Epithelial cell of prostate (primary cell): ENCODE results near the gene ATRX.
"Not testable (repeated sequence)": the region's sequence is repeated elsewhere in the genome, so short reads cannot be mapped to it uniquely, and the experiment has no call there.

Experiments used
- DNase-seq: peaks from one replicate; pipeline ENCODE4 v3.0.0-alpha.2; 2011; ENCODE audit warnings: low read depth, low spot score
- H3K27ac ChIP-seq: fragments of 450-650 bp; 2 replicates; pipeline ENCODE4 v1.5.1; 2017; ENCODE audit warnings: mild to moderate bottlenecking

Gene ATRX, protein sequence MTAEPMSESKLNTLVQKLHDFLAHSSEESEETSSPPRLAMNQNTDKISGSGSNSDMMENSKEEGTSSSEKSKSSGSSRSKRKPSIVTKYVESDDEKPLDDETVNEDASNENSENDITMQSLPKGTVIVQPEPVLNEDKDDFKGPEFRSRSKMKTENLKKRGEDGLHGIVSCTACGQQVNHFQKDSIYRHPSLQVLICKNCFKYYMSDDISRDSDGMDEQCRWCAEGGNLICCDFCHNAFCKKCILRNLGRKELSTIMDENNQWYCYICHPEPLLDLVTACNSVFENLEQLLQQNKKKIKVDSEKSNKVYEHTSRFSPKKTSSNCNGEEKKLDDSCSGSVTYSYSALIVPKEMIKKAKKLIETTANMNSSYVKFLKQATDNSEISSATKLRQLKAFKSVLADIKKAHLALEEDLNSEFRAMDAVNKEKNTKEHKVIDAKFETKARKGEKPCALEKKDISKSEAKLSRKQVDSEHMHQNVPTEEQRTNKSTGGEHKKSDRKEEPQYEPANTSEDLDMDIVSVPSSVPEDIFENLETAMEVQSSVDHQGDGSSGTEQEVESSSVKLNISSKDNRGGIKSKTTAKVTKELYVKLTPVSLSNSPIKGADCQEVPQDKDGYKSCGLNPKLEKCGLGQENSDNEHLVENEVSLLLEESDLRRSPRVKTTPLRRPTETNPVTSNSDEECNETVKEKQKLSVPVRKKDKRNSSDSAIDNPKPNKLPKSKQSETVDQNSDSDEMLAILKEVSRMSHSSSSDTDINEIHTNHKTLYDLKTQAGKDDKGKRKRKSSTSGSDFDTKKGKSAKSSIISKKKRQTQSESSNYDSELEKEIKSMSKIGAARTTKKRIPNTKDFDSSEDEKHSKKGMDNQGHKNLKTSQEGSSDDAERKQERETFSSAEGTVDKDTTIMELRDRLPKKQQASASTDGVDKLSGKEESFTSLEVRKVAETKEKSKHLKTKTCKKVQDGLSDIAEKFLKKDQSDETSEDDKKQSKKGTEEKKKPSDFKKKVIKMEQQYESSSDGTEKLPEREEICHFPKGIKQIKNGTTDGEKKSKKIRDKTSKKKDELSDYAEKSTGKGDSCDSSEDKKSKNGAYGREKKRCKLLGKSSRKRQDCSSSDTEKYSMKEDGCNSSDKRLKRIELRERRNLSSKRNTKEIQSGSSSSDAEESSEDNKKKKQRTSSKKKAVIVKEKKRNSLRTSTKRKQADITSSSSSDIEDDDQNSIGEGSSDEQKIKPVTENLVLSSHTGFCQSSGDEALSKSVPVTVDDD (N-terminal part only)

DNA sequence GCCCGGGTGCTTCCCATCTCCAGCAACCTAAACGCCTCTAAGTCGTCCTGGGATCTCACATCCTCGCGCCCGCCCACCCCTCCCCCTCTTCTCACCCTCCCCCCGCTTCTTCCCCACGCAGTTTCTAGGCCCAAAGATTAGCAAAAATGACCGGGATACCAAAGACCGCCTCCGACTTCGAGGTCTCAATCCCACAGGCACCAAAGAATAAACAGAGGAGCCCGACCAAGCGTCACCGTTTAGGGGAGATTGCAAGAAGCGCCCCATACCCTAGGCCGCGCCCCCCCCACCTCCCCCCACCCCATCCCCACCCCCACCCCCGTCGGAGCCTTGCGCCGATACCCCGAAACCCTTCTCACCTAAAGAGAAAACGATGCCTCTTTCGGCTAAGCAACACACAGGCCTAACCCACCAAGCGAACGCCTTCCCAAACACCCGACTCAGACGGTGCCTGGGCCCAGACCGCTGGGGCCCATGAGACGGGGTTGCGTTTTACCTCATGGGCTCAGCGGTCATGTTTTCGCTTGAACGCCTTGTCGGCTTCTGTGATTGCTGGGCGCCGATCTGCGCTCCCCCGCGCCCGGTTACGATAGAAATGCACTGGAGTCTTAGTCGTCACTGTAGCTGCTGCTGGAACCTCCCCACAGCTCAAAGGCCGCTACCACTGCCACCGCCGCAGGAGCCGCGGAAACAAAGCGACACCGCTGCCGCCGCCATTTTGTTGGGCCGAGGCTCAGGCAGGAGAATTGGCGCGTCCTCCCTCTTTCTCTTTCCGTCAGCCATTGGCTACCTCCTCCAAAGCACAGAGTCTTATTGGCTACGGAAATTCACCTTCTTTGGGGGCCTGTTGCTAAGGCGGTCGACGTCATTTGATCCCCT lies at the start of gene ATRX:
ATRX (minus strand) TSS at position 731 of the 879 bp plus-strand sequence; CDS start at position 516, 215 bp downstream.
- H3K27ac ChIP-seq: peak within 1 kb of the TSS; percentile 64
- DNase-seq: no peak

DNA sequence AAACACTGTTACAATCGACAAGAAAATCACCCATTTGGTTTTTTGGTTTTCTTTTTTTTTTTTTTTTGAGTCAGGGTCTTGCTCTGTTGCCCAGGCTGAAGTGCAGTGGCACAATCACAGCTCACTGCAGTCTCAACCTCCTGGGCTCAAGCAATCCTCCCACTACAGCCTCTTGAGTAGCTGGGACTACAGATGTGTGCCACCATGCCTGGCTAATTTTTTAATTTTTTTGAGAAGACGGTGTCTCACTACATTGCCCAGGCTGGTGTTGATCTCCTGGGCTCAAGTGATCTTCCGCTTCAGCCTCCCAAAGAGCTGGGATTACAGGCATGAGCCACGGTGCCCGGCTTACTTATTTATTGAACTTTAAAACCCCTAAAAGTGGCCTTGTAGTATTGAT lies 45.5 kb upstream of the ATRX start:
- not testable (repeated sequence) for H3K27ac ChIP-seq, DNase-seq

DNA sequence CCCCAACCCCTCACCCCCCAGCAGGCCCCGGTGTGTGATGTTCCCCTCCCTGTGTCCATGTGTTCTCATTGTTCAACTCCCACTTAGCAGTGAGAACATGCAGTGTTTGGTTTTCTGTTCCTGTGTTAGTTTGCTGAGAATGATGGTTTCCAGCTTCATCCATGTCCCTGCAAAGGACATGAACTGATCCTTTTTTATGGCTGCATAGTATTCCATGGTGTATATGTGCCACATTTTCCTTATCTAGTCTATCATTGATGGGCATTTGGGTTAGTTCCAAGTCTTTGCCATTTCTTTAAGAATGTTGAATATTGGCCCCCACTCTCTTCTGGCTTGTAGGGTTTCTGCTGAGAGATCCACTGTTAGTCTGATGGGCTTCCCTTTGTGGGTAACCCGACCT lies 36.0 kb upstream of the ATRX start:
- not testable (repeated sequence) for DNase-seq, H3K27ac ChIP-seq

DNA sequence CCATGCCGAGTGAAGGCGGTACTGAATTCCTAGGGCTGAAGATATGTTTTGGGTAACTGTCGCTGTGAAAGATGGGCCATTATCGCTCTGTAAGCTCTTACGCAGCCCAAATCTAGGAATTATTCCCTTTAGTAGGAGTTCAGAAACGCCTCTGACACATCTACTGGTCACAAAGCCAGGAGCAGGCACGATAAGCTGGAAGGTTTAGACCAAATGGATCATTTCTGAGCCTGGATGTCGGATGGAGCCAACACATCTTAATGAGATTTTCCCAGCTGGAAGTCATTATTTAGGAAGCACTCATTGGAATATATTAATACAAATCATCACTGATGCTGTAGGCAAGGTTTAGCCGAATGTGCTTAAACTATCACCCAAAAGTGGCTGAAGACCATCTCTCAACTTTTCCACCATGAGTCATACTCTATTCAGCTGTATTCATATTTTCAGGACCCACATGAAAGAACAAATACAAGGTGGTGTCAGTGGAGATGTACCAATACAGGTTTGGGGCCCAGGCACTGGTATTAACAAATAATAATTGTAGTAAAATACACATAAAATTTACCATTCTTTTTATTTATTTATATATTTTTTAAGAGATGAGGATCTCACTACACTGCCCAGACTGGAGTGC lies 34.2 kb upstream of the ATRX start:
- DNase-seq: no peak
- no peak overlapping the region for H3K27ac ChIP-seq

DNA sequence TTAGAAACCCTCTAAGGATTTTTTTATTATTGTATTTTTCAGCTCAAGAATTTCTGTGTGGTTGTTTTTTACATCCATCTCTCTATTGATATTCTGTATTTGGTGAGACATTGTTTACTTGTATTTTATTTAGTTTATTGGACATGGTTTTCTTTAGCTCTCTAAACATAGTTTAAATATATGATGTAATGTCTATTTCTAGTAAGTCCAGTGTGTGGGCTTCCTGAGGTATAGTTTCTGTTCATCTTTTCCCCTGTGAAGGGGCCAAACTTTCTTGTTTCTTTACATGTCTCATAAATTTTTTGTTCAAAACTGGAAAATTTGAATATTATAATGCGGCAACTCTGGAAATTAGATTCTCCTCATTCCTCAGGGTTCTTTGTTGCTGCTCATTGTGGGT lies 28.2 kb upstream of the ATRX start:
- DNase-seq: no peak
- no peak overlapping the region for H3K27ac ChIP-seq

DNA sequence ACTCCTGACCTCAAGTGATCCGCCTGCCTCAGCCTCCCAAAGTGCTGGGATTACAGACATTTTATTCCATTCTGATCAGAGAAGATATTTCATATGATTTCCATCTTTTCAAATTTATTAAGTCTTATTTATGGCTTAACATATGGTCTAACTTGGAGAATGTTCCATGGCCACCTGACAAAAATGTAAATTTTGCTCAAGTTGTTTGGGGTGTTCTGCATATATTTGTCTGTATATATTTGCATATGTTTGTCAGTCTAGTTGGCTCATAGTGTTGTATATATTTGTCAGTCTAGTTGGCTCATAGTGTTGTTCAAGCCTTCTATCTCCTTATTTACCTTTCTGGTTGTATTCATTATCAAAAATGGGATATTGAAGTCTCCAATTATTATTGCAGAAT lies 16.2 kb upstream of the ATRX start:
- H3K27ac ChIP-seq: no peak overlapping the region
- no peak for DNase-seq

DNA sequence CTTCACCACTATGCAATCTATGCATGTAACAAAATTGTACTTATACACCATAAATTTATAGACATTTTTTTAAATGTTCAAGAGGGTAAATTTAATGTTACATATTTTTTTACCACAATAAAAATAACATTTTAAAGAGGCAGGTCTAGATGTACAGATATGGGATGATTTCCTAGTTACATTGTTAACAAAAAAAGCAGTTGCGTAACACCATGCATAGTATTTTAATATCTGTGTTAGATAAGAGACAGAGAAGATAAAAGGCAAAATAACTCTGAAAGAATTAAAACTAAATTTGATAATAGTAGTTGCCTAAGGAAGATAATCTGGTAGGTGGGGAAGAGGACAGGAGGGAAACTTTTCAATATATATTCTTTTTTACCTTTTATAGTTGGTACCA lies 9.1 kb upstream of the ATRX start:
- no peak for DNase-seq
- H3K27ac ChIP-seq: no peak overlapping the region

DNA sequence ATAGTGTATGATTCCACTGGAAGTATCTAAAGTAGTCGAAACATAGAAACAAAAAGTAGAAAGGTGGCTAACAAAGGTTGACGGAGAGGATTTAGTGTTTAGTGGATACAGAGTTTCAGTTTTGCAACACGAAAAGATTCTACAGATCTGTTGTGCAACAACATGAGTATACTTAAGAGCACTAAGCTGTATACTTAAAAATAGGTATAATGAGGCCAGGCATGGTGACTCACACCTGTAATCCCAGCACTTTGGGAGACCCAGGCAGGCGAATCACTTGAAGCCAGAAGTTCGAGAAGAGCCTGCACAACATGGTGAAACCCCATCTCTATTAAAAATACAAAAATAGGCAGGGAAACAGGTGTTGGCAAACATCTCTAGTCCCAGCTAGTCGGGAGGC lies 7.9 kb upstream of the ATRX start:
- H3K27ac ChIP-seq: no peak overlapping the region
- DNase-seq: peak; percentile 14

DNA sequence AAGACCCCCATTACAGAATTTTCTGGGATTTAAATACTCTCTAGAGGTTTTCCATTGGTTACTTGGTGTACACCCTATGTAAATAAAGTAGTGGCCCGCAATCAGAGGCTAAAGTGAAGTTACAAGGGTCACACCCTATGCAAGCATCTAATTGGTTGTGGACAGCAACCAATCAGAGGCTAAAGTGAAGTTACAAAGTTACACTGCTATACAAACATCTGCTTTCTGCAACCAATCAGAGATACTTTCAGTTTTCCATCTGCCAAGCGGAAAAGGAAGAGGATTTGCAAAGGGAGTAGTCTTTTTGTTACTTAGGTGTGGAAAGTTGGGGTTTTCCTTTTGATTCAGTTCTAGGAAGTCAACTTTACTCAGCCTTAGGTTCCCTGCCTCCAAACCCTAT lies 2.0 kb upstream of the ATRX start:
- DNase-seq: no peak
- no peak overlapping the region for H3K27ac ChIP-seq

DNA sequence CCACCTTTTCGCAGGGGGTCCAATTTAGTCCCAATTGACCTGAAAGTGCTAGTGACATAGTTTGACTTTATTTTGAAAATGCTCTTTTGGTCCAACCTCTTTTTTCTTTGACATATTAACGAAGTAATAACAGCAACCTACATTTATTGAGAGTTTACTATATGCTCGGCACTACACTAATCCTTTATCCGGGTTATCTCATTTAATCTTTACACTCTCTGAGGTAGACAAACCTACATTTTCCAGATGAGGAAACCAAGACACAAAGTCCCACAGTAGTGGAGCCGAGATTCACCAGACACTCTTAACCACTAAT lies 307 bp upstream of the ATRX start:
- no peak for DNase-seq
- peak overlapping the region; percentile 64 for H3K27ac ChIP-seq

DNA sequence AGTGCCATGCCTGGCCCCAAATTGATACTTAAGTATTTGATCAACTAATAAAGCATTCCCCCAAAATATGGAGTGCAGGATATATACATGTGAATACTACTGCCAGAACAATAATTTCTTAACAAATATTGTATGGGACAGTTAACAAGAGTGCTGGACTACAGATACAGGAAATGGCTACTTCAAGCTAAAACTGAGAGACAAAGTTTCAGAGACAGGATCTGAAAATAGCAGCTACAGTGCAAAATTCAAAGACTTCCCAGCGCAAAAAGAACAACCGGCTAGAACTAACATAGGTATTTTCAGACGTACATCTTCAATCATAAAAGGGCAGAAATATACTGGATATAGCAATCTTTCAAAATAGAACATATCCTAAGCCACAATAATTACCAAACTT lies 6.3 kb downstream of the ATRX start:
- no peak overlapping the region for H3K27ac ChIP-seq

DNA sequence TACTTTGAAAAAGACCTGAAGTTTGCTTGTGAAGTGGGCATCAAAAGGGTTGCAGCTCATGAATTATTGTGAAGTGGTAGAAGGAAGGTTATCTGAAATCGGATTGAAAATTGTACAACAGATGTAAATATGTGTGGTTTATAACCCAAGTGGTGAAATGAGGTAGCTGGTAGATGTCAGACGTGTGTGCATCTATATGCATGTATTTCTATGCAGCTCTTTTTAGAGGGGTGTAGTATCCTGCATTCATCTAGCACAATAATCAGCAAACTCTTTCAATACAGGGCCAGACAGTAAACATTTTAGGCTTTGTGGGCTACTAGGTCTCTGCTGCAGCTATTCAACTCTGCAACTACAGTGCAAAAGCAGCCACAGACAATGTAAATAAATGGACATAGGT lies 9.4 kb downstream of the ATRX start:
- no peak for DNase-seq
- no peak overlapping the region for H3K27ac ChIP-seq

More for the DNA sequence above, 6.3 kb downstream of the ATRX start:
- no peak for DNase-seq

DNA sequence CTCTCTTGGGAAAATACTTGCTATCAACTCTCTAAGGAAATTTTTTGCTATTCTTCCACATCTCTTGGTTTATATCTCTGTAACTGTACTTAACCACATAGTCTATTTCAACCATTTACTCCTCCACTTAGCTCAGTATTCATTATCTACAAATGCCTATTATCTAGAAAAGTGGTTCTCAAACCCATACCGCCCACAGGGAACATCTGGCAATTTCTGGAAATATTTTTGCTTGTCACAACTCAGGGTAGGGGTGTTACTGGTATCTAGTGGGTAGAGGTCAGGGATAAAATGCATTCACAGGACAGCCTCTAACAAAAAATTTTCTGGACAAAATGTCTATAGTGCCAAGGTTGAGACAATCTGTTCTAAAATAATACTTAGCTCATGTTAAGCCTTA lies 14.4 kb downstream of the ATRX start:
- H3K27ac ChIP-seq: no peak overlapping the region
- no peak for DNase-seq

DNA sequence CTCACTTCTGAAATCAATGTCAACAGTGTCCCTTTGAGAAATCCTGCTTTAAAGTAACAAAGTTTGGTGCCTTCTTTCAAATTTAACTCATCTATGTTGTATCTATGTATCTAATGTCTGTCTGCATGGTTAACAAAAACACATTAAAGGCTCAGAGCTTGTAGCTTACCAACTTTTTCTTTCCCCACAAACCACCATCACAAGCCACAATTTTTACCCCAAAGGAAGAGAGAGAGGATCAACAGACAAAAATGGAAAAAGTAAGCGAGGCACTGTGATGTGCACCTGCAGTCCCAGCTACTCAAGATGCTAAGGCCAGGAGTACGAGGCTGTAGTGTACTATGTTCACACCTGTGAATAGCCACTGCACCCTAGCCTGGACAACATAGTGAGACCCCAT lies 17.2 kb downstream of the ATRX start:
- no peak for DNase-seq
- H3K27ac ChIP-seq: no peak overlapping the region

DNA sequence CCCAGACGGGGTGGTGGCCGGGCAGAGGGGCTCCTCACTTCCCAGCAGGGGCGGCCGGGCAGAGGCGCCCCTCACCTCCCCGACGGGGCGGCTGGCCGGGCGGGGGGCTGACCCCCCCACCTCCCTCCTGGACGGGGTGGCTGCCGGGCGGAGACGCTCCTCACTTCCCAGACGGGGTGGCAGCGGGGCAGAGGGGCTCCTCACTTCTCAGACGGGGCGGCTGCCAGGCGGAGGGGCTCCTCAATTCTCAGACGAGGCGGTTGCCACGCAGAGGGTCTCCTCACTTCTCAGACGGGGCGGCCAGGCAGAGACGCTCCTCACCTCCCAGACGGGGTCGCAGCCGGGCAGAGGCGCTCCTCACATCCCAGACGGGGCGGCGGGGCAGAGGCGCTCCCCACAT lies 19.8 kb downstream of the ATRX start:
- H3K27ac ChIP-seq, DNase-seq: not testable (repeated sequence)

DNA sequence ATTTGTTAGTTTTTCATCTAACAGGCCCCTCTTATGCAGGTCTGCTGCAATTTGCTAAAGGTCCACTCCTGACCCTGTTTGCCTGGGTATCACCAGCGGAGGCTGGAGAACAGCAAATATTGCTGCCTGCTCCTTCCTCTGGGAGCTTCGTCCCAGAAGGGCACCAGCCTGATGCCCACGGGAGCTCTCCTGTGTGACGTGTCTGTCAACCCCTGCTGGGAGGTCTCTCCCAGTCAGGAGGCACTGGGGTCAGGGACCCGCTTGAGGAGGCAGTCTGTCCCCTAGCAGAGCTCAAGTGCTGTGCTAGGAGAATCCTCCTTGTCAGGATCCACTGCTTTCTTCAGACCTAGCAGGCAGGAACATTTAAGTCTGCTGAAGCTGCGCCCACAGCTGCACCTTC lies 30.5 kb downstream of the ATRX start:
- no peak overlapping the region for H3K27ac ChIP-seq
- DNase-seq: no peak

DNA sequence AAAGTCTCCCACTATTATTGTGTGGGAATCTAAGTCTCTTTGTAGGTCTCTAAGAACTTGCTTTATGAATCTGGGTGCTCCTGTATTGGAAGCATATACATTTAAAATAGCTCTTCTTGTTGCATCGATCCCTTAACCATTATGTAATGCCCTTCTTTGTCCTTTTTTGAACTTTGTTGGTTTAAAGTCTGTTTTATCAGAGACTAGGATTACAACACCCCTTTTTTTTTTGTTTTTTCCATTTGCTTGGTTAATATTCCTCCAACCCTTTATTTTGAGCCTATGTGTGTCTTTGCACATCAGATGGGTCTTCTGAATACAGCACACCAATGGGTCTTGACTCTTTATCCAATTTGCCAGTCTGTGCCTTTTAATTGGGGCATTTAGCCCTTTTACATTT lies 32.1 kb downstream of the ATRX start:
- DNase-seq, H3K27ac ChIP-seq: not testable (repeated sequence)

DNA sequence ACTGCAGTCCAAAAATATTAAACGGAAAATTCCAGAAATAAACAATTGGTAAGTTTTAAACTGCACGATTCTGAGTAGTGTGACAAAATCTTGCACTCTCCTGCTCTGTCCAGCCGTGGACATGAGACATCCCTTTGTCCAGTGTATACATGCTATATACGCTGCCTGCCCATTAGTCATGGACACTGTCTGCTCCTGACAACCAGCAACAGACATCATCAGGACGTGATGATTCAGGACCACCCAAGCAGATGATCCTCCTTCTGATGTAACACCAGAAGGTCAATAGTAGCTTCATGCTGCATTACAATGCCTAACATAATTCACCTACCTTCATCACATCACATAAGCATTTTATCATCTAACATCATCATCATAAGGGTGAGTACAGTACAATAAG lies 36.3 kb downstream of the ATRX start:
- H3K27ac ChIP-seq: no peak overlapping the region
- no peak for DNase-seq

DNA sequence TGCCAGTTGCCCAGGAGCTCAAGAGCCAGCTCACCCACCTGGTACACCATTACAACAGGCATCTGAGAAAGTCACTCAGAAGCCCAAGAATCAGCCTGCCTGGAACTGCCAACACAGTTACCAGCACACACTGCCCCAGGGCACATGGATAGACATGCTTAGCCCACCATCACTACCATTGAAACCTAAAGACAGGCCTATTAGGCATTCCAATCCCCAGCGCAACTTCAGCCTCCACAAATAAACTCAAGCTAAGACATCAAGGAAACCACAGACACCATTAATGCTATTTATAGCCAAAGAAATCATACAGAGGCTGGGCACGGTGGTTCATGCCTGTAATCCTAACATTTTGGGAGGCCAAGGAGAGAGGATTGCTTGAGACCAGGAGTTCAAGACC lies 42.3 kb downstream of the ATRX start:
- no peak overlapping the region for H3K27ac ChIP-seq

More for the DNA sequence above, 42.3 kb downstream of the ATRX start:
- no peak for DNase-seq
